HEK293T (cell line): ENCODE data around the gene MAD1L1.

ENCODE experiments used
- ARNT ChIP-seq: fragments of 450-650 bp; IDR thresholded peaks from 2 replicates; pipeline ENCODE4 v1.6.1; 2017; ENCODE audit warnings: mild to moderate bottlenecking
- BHLHE40 ChIP-seq: fragments of 450-650 bp; IDR thresholded peaks from 2 replicates; pipeline ENCODE4 v1.6.1; 2016; ENCODE audit warnings: mild to moderate bottlenecking, moderate library complexity, borderline replicate concordance
- FOXA1 ChIP-seq: fragments of 450-650 bp; IDR thresholded peaks from 2 replicates; pipeline ENCODE4 v1.6.1; 2016; ENCODE audit warnings: mild to moderate bottlenecking
- L3MBTL2 ChIP-seq: fragments of 450-650 bp; conservative IDR thresholded peaks from 2 replicates; pipeline ENCODE4 v1.6.1; 2016; ENCODE audit warnings: mild to moderate bottlenecking
- TF ChIP-seq, protein P1 (sequence below): fragments of 450-650 bp; IDR thresholded peaks from 2 replicates; pipeline ENCODE4 v1.6.1; 2016

DNA sequence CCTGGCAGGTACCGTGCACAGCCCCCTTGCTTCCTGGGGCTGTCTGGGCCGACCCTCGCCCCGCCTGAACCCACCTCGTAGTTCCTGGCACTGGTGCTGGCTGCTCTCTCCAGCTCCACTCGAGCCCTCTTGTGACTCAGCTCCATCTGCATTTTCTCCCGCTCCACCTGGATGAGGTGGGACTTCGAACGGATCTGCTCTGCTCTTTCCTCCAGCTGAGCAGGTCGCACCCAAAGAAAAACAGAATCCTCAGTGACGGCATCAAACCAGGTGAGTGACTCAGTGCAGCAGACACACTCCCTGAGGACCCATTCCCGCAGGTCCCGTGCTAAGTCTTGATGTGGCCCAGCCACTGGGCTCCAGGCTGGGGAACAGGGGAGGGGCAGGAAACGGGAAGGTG, 7.4 kb downstream of the MAD1L1 start:
- TF ChIP-seq ARNT, result no peak
- TF ChIP-seq, protein P1, sequence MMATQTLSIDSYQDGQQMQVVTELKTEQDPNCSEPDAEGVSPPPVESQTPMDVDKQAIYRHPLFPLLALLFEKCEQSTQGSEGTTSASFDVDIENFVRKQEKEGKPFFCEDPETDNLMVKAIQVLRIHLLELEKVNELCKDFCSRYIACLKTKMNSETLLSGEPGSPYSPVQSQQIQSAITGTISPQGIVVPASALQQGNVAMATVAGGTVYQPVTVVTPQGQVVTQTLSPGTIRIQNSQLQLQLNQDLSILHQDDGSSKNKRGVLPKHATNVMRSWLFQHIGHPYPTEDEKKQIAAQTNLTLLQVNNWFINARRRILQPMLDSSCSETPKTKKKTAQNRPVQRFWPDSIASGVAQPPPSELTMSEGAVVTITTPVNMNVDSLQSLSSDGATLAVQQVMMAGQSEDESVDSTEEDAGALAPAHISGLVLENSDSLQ, result no peak
- no peak for TF ChIP-seq L3MBTL2
- no peak for TF ChIP-seq FOXA1
- no peak for TF ChIP-seq BHLHE40
